OCI-LY3 (cell line): Measurements from ENCODE around the gene DPYSL3.

ENCODE experiments used
- CTCF ChIP-seq: fragments of 200-600, 300-600 bp; sonication (generic); IDR thresholded peaks from 2 replicates; pipeline ENCODE4 v1.5.1; 2014; ENCODE audit warnings: antibody characterized with exemption, low read length, low read depth
- EZH2phosphoT487 ChIP-seq: fragments of 200-600 bp; shearing (Covaris generic); IDR thresholded peaks from 2 replicates; pipeline ENCODE4 v1.6.1; 2018; ENCODE audit warnings: antibody characterized with exemption, mixed run types, low read depth

DNA sequence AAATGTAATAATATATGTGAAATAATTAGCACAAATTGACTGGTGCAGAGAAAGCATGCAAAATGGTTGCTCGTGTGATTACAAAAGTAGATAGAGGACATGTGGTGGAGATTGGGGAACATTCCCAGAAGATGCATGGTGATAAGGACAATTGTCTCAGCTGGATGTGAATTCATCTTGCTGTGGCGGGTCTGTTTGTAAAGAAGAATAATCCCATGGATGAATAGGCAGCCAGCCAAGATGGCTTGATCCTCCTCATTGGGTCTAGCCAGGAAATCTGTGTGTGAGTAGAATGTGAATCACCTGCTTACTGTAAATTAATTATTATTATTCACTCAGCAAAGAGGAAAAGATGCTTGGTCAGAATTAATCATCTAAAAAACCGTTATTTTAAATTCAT is 12.6 kb upstream of the DPYSL3 start:
- no peak for TF ChIP-seq CTCF
- no peak for TF ChIP-seq EZH2phosphoT487
